Neural progenitor cell (in vitro differentiated cells): ENCODE data around the gene NUCB1.

ENCODE experiments used
- CTCF ChIP-seq: fragments of 200-600 bp; sonication (generic); IDR thresholded peaks from 2 replicates; pipeline ENCODE4 v1.5.1; 2017; ENCODE audit warnings: antibody characterized with exemption, mild to moderate bottlenecking
- EZH2 ChIP-seq: fragments of 200-600 bp; sonication (generic); IDR thresholded peaks from 2 replicates; pipeline ENCODE4 v1.6.1; 2017; ENCODE audit warnings: antibody characterized with exemption, mild to moderate bottlenecking, moderate library complexity

GRCh38 chr19:48945415-48945814, 45.3 kb downstream of the NUCB1 start:
- no peak for TF ChIP-seq CTCF
- no peak for TF ChIP-seq EZH2
